Mesendoderm (in vitro differentiated cells): ENCODE data around the gene BEND3.
"Not testable (repeated sequence)": the region's sequence is repeated elsewhere in the genome, so short reads cannot be mapped to it uniquely, and the experiment has no call there.

Source experiments
- DNase-seq: peaks from one replicate; pipeline ENCODE4 v3.0.0; 2013
- H2AK5ac ChIP-seq: 2 replicates; pipeline ENCODE4 v1.6.1; 2013; ENCODE audit warnings: low read length, inconsistent platforms
- H2BK120ac ChIP-seq: 2 replicates; pipeline ENCODE4 v1.6.1; 2013; ENCODE audit warnings: low read depth, mild to moderate bottlenecking, low read length, moderate library complexity, mixed read lengths
- H2BK15ac ChIP-seq: replicated peaks from 2 replicates; pipeline ENCODE4 v1.6.1; 2013; ENCODE audit warnings: low read depth, mild to moderate bottlenecking, moderate library complexity
- H2BK5ac ChIP-seq: 2 replicates; pipeline ENCODE4 v1.6.1; 2013; ENCODE audit warnings: low read length, inconsistent platforms
- H3K18ac ChIP-seq: 2 replicates; pipeline ENCODE4 v1.6.1; 2013; ENCODE audit warnings: mild to moderate bottlenecking, low read length, mixed read lengths
- H3K23ac ChIP-seq: one replicate; pipeline ENCODE4 v1.6.1; 2013; ENCODE audit warnings: low read length
- H3K27ac ChIP-seq: 2 replicates; pipeline ENCODE4 v1.5.1; 2013; ENCODE audit warnings: low read depth, mild to moderate bottlenecking, inconsistent platforms, low read length, moderate library complexity
- H3K27me3 ChIP-seq: 2 replicates; pipeline ENCODE4 v1.6.1; 2013; ENCODE audit warnings: low read length, control low read depth, mild to moderate bottlenecking, inconsistent platforms; ENCODE audit not compliant: insufficient read depth, poor library complexity
- H3K36me3 ChIP-seq: 2 replicates; pipeline ENCODE4 v1.6.1; 2013; ENCODE audit warnings: low read length, inconsistent platforms; ENCODE audit not compliant: control insufficient read depth, insufficient read depth
- H3K4ac ChIP-seq: one replicate; pipeline ENCODE4 v1.6.1; 2013; ENCODE audit warnings: low read depth, mild to moderate bottlenecking, low read length, moderate library complexity
- H3K4me1 ChIP-seq: 2 replicates; pipeline ENCODE4 v1.6.1; 2013; ENCODE audit warnings: low read depth, low read length, inconsistent platforms; ENCODE audit not compliant: control insufficient read depth
- H3K4me2 ChIP-seq: 2 replicates; pipeline ENCODE4 v1.6.1; 2013; ENCODE audit warnings: low read length
- H3K4me3 ChIP-seq: 2 replicates; pipeline ENCODE4 v1.5.1; 2013; ENCODE audit warnings: mild to moderate bottlenecking, low read length
- H3K56ac ChIP-seq: one replicate; pipeline ENCODE4 v1.6.1; 2013; ENCODE audit warnings: low read length
- H3K79me1 ChIP-seq: 2 replicates; pipeline ENCODE4 v1.6.1; 2013; ENCODE audit warnings: low read length, inconsistent platforms
- H3K79me2 ChIP-seq: 2 replicates; pipeline ENCODE4 v1.6.1; 2013; ENCODE audit warnings: mild to moderate bottlenecking, low read length; ENCODE audit not compliant: control insufficient read depth, insufficient read depth
- H3K9ac ChIP-seq: 2 replicates; pipeline ENCODE4 v1.6.1; 2013; ENCODE audit warnings: low read length, inconsistent platforms
- H4K5ac ChIP-seq: one replicate; pipeline ENCODE4 v1.6.1; 2013; ENCODE audit warnings: low read length
- H4K8ac ChIP-seq: one replicate; pipeline ENCODE4 v1.6.1; 2013; ENCODE audit warnings: low read depth, mild to moderate bottlenecking, control low read depth, low read length, moderate library complexity
- WGBS: extraction: QIAGEN DNeasy Blood & Tissue Kit; methylation state at CpG from one replicate; pipeline ENCODE4 v1.1.7; 2013; ENCODE audit warnings: low lambda C conversion rate, missing lambda C conversion rate; ENCODE audit not compliant: insufficient coverage; ENCODE audit errors: extremely low coverage; 5-methylcytosine and 5-hydroxymethylcytosine counted together

The BEND3 gene

DNA sequence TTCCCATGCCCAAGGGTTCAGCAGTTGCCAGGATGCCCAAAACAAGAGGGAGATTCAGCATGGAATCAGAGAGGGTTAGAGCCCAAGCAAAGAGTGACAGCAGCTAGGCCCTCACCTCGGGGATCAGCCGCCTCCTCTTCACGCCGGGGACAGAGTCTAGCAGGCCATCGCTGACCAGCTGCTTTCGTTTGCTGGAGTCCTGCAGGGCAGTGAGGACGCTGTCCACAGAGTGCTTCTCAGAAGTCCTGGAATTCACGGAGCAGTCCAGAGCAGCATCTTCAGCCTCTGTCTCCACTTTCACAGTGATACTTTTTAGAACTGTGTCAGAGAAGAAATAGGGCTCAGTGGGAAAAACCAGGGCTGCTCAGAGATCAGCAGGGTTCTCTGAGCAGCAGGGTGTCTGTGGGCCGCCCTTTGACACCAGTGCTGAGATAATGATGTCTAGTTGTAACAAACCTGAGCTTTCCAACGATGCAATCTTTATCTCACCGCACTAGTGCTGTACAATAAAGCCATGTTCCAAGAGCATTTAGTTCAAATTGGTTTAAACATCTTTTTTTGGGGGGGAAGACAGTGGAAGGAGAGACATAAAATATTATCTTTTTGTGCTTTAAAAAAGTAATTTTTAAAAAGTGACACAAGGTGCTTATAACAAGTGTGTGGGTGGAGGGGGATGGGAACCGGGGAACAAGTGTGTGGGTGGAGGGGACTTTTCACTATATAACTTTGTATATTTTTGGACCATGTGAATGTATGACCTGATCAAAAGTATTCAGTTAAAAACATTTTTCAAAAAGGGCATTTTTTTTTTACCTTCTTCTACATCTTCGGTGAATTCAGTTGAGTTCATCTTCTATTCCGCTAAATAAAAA lies 16.6 kb downstream of the BEND3 start:
- H3K79me1 ChIP-seq: peaks cover 10% of the 10 kb centered on the region
- H3K56ac ChIP-seq: no peak overlapping the region
- H4K5ac ChIP-seq: no peak overlapping the region
- H3K23ac ChIP-seq: no peak overlapping the region
- no peak overlapping the region for H3K27ac ChIP-seq
- peaks cover 2% of the 10 kb centered on the region for H3K4me1 ChIP-seq
- no CpG with 5 or more reads among the region's 14 CpGs for WGBS
- H3K4me3 ChIP-seq: no peak overlapping the region
- no peak overlapping the region for H2BK120ac ChIP-seq
- no peaks in the 10 kb centered on the region for H3K27me3 ChIP-seq
- H3K36me3 ChIP-seq: no peaks in the 10 kb centered on the region
- DNase-seq: no peak
- peaks cover 7% of the 10 kb centered on the region for H3K79me2 ChIP-seq
- H3K4ac ChIP-seq: no peak overlapping the region
- H3K4me2 ChIP-seq: no peak overlapping the region
- no peak overlapping the region for H4K8ac ChIP-seq
- no peak overlapping the region for H3K9ac ChIP-seq
- H2BK5ac ChIP-seq: no peak overlapping the region
- no peak overlapping the region for H2BK15ac ChIP-seq
- H2AK5ac ChIP-seq: no peak overlapping the region
- H3K18ac ChIP-seq: no peak overlapping the region

DNA sequence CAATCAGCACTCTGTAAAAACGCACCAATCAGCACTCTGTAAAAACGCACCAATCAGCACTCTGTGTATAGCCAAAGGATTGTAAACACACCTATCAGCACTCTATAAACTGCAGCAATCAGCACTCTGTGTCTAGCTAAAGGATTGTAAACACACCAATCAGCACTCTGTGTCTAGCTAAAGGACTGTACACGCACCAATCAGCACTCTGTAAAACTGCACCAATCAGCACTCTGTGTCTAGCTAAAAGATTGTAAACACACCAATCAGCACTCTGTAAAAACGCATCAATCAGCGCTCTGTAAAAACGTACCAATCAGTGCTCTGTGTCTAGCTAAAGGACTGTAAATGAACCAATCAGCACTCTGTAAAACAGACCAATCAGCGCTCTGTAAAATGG lies 30.9 kb downstream of the BEND3 start:
- DNase-seq, H2BK5ac ChIP-seq, H3K27ac ChIP-seq, H3K4me2 ChIP-seq, H2BK120ac ChIP-seq, H3K4ac ChIP-seq, H3K27me3 ChIP-seq, H2BK15ac ChIP-seq, H3K56ac ChIP-seq, H2AK5ac ChIP-seq, H3K79me1 ChIP-seq, H3K18ac ChIP-seq, H3K23ac ChIP-seq, H3K9ac ChIP-seq, H3K36me3 ChIP-seq, H4K5ac ChIP-seq, H4K8ac ChIP-seq, H3K4me1 ChIP-seq, H3K79me2 ChIP-seq, H3K4me3 ChIP-seq: not testable (repeated sequence)
- no CpG with 5 or more reads among the region's 7 CpGs for WGBS

DNA sequence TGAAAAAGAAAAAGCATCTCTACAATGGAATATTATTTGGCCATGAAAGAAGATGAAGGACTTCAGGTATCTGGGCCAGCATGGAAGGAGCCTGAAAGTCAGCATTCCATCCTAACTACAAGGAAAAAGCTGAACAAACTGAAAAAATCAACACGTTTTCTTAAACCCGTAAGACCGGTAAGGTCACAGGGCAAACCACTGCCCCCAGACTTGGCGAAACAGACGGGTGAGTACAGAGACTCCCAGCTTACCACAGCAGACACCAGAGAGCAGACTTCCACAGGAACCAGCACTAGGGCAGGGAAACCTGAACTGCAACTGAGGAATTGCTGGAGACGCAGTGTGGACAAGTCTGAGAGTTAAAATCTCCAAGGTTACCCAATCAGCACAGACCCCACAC lies 31.4 kb downstream of the BEND3 start:
- no peak overlapping the region for H4K8ac ChIP-seq
- no peak overlapping the region for H2BK120ac ChIP-seq
- no peaks in the 10 kb centered on the region for H3K27me3 ChIP-seq
- H3K56ac ChIP-seq: no peak overlapping the region
- no peak overlapping the region for H2BK15ac ChIP-seq
- no peak overlapping the region for H3K9ac ChIP-seq
- peaks cover under 1% of the 10 kb centered on the region for H3K79me1 ChIP-seq
- no peak overlapping the region for H3K4me2 ChIP-seq
- no peak overlapping the region for H3K4me3 ChIP-seq
- no peak overlapping the region for H3K4ac ChIP-seq
- no peak overlapping the region for H4K5ac ChIP-seq
- peaks cover 4% of the 10 kb centered on the region for H3K36me3 ChIP-seq
- no peak overlapping the region for H3K18ac ChIP-seq
- H3K23ac ChIP-seq: no peak overlapping the region
- no peak overlapping the region for H2AK5ac ChIP-seq
- H2BK5ac ChIP-seq: no peak overlapping the region
- no peak overlapping the region for H3K27ac ChIP-seq
- no CpG with 5 or more reads among the region's 6 CpGs for WGBS
- no peaks in the 10 kb centered on the region for H3K79me2 ChIP-seq
- no peak for DNase-seq
- H3K4me1 ChIP-seq: no peaks in the 10 kb centered on the region

DNA sequence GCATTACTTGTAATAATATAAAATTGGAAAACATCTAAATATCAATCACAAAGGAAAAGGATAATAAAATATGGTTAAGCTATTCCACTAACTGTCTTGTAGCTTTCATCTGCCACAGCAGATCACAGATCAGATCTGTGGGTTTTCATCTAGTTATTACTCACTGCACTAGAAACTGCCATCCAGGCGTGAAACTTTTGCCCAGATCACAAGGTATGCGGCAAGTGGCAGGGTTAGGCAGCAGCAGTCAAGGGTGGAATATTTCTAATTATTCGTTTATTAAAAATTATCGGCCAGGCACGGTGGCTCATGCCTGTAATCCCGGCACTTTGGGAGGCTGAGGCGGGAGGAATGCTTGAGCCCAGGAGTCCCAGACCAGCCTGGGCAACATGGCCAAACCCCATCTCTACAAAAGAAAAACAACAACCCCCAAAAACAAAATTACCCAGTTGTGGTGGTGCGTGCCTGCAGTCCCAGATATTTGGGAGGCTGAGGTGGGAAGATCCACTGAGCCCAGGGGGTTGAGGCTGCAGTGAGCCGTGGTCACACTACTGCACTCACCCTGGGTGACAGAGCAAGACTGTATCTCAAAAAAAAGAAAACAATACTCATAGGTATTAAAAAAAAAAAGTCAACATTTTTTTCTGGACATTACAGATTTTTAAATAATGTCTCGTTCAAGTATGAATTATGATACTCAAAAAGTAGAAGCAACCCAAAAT lies 32.1 kb downstream of the BEND3 start:
- Histone ChIP-seq H3K4me2 (no peak overlapping the region), H2BK5ac (no peak overlapping the region), H3K56ac (no peak overlapping the region), H2BK120ac (no peak overlapping the region), H2AK5ac (no peak overlapping the region), H3K4me1 (no peaks in the 10 kb centered on the region), H3K23ac (no peak overlapping the region), H4K8ac (no peak overlapping the region), H3K18ac (no peak overlapping the region), H3K27ac (no peak overlapping the region), H3K9ac (no peak overlapping the region), H3K4ac (no peak overlapping the region), H3K79me1 (peaks cover 2% of the 10 kb centered on the region), H3K27me3 (no peaks in the 10 kb centered on the region), H4K5ac (no peak overlapping the region), H3K79me2 (no peaks in the 10 kb centered on the region), H2BK15ac (no peak overlapping the region), H3K4me3 (no peak overlapping the region), H3K36me3 (peaks cover 4% of the 10 kb centered on the region)
- DNase-seq: no peak
- WGBS: no CpG with 5 or more reads among the region's 10 CpGs

DNA sequence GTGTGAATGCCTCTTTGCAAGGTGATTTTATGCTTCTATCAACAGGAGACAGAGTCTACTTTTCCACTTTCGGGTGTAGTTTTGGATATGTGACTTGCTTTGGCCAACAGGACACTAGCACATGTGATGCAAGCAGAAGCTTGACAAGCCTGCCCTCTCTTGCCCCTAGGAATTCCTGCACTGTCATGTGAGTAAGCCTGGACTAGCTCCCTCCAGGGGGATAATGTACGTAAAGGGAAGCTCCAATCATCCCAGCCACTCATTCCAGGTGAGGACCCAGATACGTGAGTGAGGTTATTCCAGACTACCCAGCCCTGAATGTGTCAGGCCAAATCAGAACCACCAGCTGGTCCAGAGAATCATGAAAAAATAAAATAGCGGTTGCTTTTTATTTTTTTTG lies 33.3 kb downstream of the BEND3 start:
- WGBS: no CpG with 5 or more reads among the region's 4 CpGs
- DNase-seq: peak; percentile 75

More for the DNA sequence above, 33.3 kb downstream of the BEND3 start:
- Histone ChIP-seq H3K79me1 (peaks cover 3% of the 10 kb centered on the region), H3K79me2 (no peaks in the 10 kb centered on the region), H4K5ac (no peak overlapping the region), H3K4ac (no peak overlapping the region), H3K4me2 (no peak overlapping the region), H3K4me1 (no peaks in the 10 kb centered on the region), H2BK120ac (no peak overlapping the region), H3K18ac (no peak overlapping the region), H3K4me3 (no peak overlapping the region), H3K9ac (no peak overlapping the region), H3K56ac (no peak overlapping the region), H3K23ac (no peak overlapping the region), H2AK5ac (no peak overlapping the region), H4K8ac (no peak overlapping the region), H2BK15ac (no peak overlapping the region), H3K27ac (no peak overlapping the region), H2BK5ac (no peak overlapping the region), H3K27me3 (no peaks in the 10 kb centered on the region), H3K36me3 (peaks cover 4% of the 10 kb centered on the region)
